Measurements from ENCODE around the gene ALG9. TPM values are rescaled to one million over a fixed set of nuclear protein-coding genes. Genes with fewer than 3 reads are reported as not detected.

Gene ALG9
- total RNA-seq, 4 donors from 2014 or later, result 23.6 to 60.2 (median 49.4) TPM

- no peak for TF ChIP-seq POLR2A (IDR thresholded peaks at IDR 0.05)
- TF ChIP-seq CTCF (IDR thresholded peaks at IDR 0.05), result no peak
- Histone ChIP-seq H3K27ac (no peak overlapping the region), H3K4me1 (no peaks in the 10 kb centered on the region), H3K9me3 (no peaks in the 10 kb centered on the region), H3K27me3 (no peaks in the 10 kb centered on the region), H3K4me3 (no peak overlapping the region), H3K36me3 (no peaks in the 10 kb centered on the region)
- DNase-seq, result no peak
- intact Hi-C loops (cut with DNase I; ENCODE audit: low total_unique reads), result no loop called here
Measured at GRCh38 chr11:111811445-111811844, 59.9 kb downstream of the ALG9 start.

- Histone ChIP-seq H3K4me3 (no peak overlapping the region), H3K36me3 (no peaks in the 10 kb centered on the region), H3K27me3 (no peaks in the 10 kb centered on the region), H3K27ac (no peak overlapping the region), H3K9me3 (no peaks in the 10 kb centered on the region), H3K4me1 (no peaks in the 10 kb centered on the region)
- TF ChIP-seq POLR2A (IDR thresholded peaks at IDR 0.05) (no peak), CTCF (IDR thresholded peaks at IDR 0.05) (no peak)
- DNase-seq, result no peak
- intact Hi-C loops (cut with DNase I; ENCODE audit: low total_unique reads), result no loop called here
Measured at GRCh38 chr11:111808834-111809233, 62.5 kb downstream of the ALG9 start.

DNA sequence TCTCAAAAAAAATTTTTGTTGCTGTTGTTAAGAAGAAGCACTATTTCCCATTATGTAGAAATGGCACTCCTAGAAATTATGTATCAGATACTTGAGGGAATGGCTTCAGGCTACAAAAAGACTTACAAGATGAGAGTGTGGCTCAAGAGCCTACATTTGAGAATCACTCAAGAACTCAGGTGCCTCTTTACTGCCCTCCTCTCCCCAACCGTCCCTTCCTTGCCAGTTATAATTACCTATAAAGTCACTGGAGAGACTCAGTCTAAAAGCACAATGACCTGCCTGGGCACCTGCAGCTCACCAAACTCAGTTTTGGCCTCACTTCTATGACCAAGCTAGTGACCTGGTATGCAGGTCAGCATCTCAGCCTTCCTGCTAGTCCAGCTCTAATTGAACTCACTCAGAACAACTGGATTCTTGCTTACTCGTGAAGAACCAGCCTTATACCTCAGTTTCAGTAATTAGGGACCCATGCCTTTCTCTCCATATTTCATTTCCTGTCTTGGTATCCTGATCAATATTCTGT, 63.3 kb downstream of the ALG9 start:
- no peak for TF ChIP-seq CTCF (IDR thresholded peaks at IDR 0.05)
- TF ChIP-seq POLR2A (IDR thresholded peaks at IDR 0.05), result no peak
- H3K4me1 ChIP-seq, result no peaks in the 10 kb centered on the region
- no peaks in the 10 kb centered on the region for H3K36me3 ChIP-seq
- no peak overlapping the region for H3K27ac ChIP-seq
- no peak for DNase-seq
- H3K4me3 ChIP-seq, result no peak overlapping the region
- no peaks in the 10 kb centered on the region for H3K27me3 ChIP-seq
- H3K9me3 ChIP-seq, result no peaks in the 10 kb centered on the region
- intact Hi-C loops (cut with DNase I; ENCODE audit: low total_unique reads), result no loop called here

DNA sequence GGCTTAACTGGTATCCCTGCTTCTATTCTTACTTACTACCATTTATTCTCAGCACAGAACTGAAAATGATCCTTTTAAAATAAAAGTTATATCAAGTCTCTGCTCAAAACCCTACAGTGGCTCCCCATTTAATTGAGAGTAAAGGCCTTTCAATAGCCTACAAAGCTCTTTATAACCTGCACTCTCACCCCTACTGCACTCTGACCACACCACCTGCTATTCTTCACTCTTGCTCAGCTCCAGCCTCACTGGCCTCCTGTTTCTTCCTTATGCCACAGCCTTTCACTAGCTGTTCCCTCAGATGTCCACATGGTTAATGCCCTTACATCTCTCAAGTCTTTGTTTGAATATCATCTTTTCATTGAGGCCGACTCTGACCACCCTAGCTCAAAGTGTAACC, 64.3 kb downstream of the ALG9 start:
- Histone ChIP-seq H3K9me3 (no peaks in the 10 kb centered on the region), H3K4me1 (no peaks in the 10 kb centered on the region), H3K27me3 (no peaks in the 10 kb centered on the region), H3K36me3 (no peaks in the 10 kb centered on the region), H3K27ac (no peak overlapping the region), H3K4me3 (no peak overlapping the region)
- TF ChIP-seq CTCF (IDR thresholded peaks at IDR 0.05) (no peak), POLR2A (IDR thresholded peaks at IDR 0.05) (no peak)
- DNase-seq, result no peak
- intact Hi-C loops (cut with DNase I; ENCODE audit: low total_unique reads), result no loop called here

- Histone ChIP-seq H3K9me3 (no peaks in the 10 kb centered on the region), H3K36me3 (no peaks in the 10 kb centered on the region), H3K27ac (no peak overlapping the region), H3K4me3 (no peak overlapping the region), H3K4me1 (no peaks in the 10 kb centered on the region), H3K27me3 (no peaks in the 10 kb centered on the region)
- TF ChIP-seq POLR2A (IDR thresholded peaks at IDR 0.05), result no peak
- no peak for TF ChIP-seq CTCF (IDR thresholded peaks at IDR 0.05)
- no peak for DNase-seq
- intact Hi-C loops (cut with DNase I; ENCODE audit: low total_unique reads), result no loop called here
Measured at GRCh38 chr11:111801135-111801534, 70.2 kb downstream of the ALG9 start.
